Hepatocyte (in vitro differentiated cells): ENCODE measurements around the gene MYRIP.

Experiments used
- CTCF ChIP-seq: fragments of 200-600 bp; sonication (generic); IDR thresholded peaks from 2 replicates; pipeline ENCODE4 v1.5.1; 2016; ENCODE audit warnings: antibody characterized with exemption, mild to moderate bottlenecking; ENCODE audit not compliant: poor library complexity
- EZH2 ChIP-seq: fragments of 200-600 bp; sonication (generic); IDR thresholded peaks from 2 replicates; pipeline ENCODE4 v1.6.1; 2016; ENCODE audit warnings: antibody characterized with exemption, mild to moderate bottlenecking, borderline replicate concordance

GRCh38 chr3:39810647-39811161 is 1.3 kb downstream of the MYRIP start:
- TF ChIP-seq CTCF, result no peak
- peak; percentile 30 for TF ChIP-seq EZH2
